Measurements from ENCODE around the gene THBS2. TPM values are rescaled to one million over a fixed set of nuclear protein-coding genes. Genes with fewer than 3 reads are reported as not detected.

Gene THBS2
- total RNA-seq, 2 donors from 2014 or later = 16.2 to 24.5 TPM

GRCh38 chr6:169240125-169240524 is 13.5 kb downstream of the THBS2 start:
- Histone ChIP-seq H3K27me3 (no peaks in the 10 kb centered on the region), H3K9me3 (no peaks in the 10 kb centered on the region), H3K4me3 (no peak overlapping the region), H3K27ac (no peak overlapping the region), H3K4me1 (no peaks in the 10 kb centered on the region), H3K36me3 (peaks cover 9% of the 10 kb centered on the region)
- no peak for DNase-seq (ENCODE audit: low spot score)
- TF ChIP-seq CTCF (IDR thresholded peaks at IDR 0.05) = no peak

GRCh38 chr6:169239181-169239580 is 14.5 kb downstream of the THBS2 start:
- no peaks in the 10 kb centered on the region for H3K27me3 ChIP-seq
- no peak overlapping the region for H3K4me3 ChIP-seq
- H3K9me3 ChIP-seq = no peaks in the 10 kb centered on the region
- no peaks in the 10 kb centered on the region for H3K4me1 ChIP-seq
- no peak overlapping the region for H3K27ac ChIP-seq
- DNase-seq (ENCODE audit: low spot score) = no peak
- TF ChIP-seq CTCF (IDR thresholded peaks at IDR 0.05) = no peak
- H3K36me3 ChIP-seq = peaks cover 9% of the 10 kb centered on the region

GRCh38 chr6:169238766-169239165 is 14.9 kb downstream of the THBS2 start:
- no peak for DNase-seq (ENCODE audit: low spot score)
- TF ChIP-seq CTCF (IDR thresholded peaks at IDR 0.05) = no peak
- Histone ChIP-seq H3K27ac (no peak overlapping the region), H3K9me3 (no peaks in the 10 kb centered on the region), H3K27me3 (no peaks in the 10 kb centered on the region), H3K4me1 (no peaks in the 10 kb centered on the region), H3K36me3 (peaks cover 14% of the 10 kb centered on the region), H3K4me3 (no peak overlapping the region)

- Histone ChIP-seq H3K27ac (no peak overlapping the region), H3K36me3 (peaks cover 24% of the 10 kb centered on the region), H3K9me3 (no peaks in the 10 kb centered on the region), H3K4me1 (no peaks in the 10 kb centered on the region), H3K27me3 (no peaks in the 10 kb centered on the region), H3K4me3 (no peak overlapping the region)
- no peak for DNase-seq (ENCODE audit: low spot score)
- no peak for TF ChIP-seq CTCF (IDR thresholded peaks at IDR 0.05)
Observed at GRCh38 chr6:169237496-169238134, 16.0 kb downstream of the THBS2 start.

- Histone ChIP-seq H3K36me3 (peaks cover 31% of the 10 kb centered on the region), H3K4me1 (no peaks in the 10 kb centered on the region), H3K27me3 (no peaks in the 10 kb centered on the region), H3K4me3 (no peak overlapping the region), H3K9me3 (no peaks in the 10 kb centered on the region), H3K27ac (no peak overlapping the region)
- no peak for DNase-seq (ENCODE audit: low spot score)
- no peak for TF ChIP-seq CTCF (IDR thresholded peaks at IDR 0.05)
Observed at GRCh38 chr6:169236988-169237387, 16.7 kb downstream of the THBS2 start.

- no peaks in the 10 kb centered on the region for H3K27me3 ChIP-seq
- H3K27ac ChIP-seq = no peak overlapping the region
- no peak for TF ChIP-seq CTCF (IDR thresholded peaks at IDR 0.05)
- H3K9me3 ChIP-seq = no peaks in the 10 kb centered on the region
- H3K4me1 ChIP-seq = no peaks in the 10 kb centered on the region
- H3K4me3 ChIP-seq = no peak overlapping the region
- no peak for DNase-seq (ENCODE audit: low spot score)
- peaks cover 35% of the 10 kb centered on the region for H3K36me3 ChIP-seq
Observed at GRCh38 chr6:169236545-169236944, 17.1 kb downstream of the THBS2 start.
